ENCODE results near the gene SGCD. TPM values are rescaled to one million over a fixed set of nuclear protein-coding genes. Genes with fewer than 3 reads are reported as not detected.

Gene SGCD
- total and polyA plus RNA-seq, 2 of the 4 experiments (the other 2 are of a cell fraction), result 5.8 to 10.6 TPM

GRCh38 chr5:156322666-156323065 is 4.3 kb upstream of the SGCD start:
- Histone ChIP-seq H2BK20ac (ENCODE audit: low read depth, low read length) (no peak overlapping the region), H3K23ac (ENCODE audit: low read depth, low read length) (no peak overlapping the region), H3K14ac (replicated peaks; ENCODE audit: low read depth, low read length) (no peak overlapping the region), H2AFZ (replicated peaks; ENCODE audit: low read length, poor library complexity) (no peak overlapping the region), H3K4me2 (ENCODE audit: low read depth, low read length) (no peak overlapping the region), H2AK9ac (replicated peaks; ENCODE audit: low read depth, low read length, poor library complexity) (no peak overlapping the region), H3K27me3 (ENCODE audit: control insufficient read depth, insufficient read depth, low read length) (no peaks in the 10 kb centered on the region), H3K79me1 (ENCODE audit: low read depth in 1 of 2, low read length in 2 of 2) (no peaks in the 10 kb centered on the region), H4K8ac (ENCODE audit: low read depth in 2 of 2, low read length in 2 of 2) (no peak overlapping the region), H3K4me3 (ENCODE audit: insufficient read depth, low read depth, low read length) (no peak overlapping the region), H3K18ac (ENCODE audit: low read depth, low read length) (no peak overlapping the region), H3K4ac (ENCODE audit: low read depth, low read length) (no peak overlapping the region), H3K9ac (ENCODE audit: low read depth, low read length) (no peak overlapping the region), H2AK5ac (ENCODE audit: low read depth, low read length) (no peak overlapping the region), H2BK15ac (ENCODE audit: low read depth, low read length) (no peak overlapping the region), H3K36me3 (ENCODE audit: control insufficient read depth, insufficient read depth, low read length) (no peaks in the 10 kb centered on the region), H2BK120ac (ENCODE audit: low read depth, low read length) (no peak overlapping the region), H4K91ac (ENCODE audit: insufficient read depth, low read depth, low read length) (no peak overlapping the region), H4K5ac (ENCODE audit: low read depth, low read length) (no peak overlapping the region), H3K9me1 (ENCODE audit: insufficient read depth, low read length) (no peaks in the 10 kb centered on the region), H4K20me1 (ENCODE audit: insufficient read depth, low read length) (no peaks in the 10 kb centered on the region), H3K4me1 (ENCODE audit: control insufficient read depth, insufficient read depth, low read length) (peaks cover 2% of the 10 kb centered on the region), H3K9me3 (ENCODE audit: control insufficient read depth, insufficient read depth, low read length) (no peaks in the 10 kb centered on the region), H2BK5ac (ENCODE audit: low read depth, low read length, poor library complexity, severe bottlenecking) (no peak overlapping the region), H3K27ac (ENCODE audit: insufficient read depth, low read length) (no peak overlapping the region), H3K56ac (ENCODE audit: extremely low read depth, insufficient read depth, low read length) (no peak overlapping the region)
- TF ChIP-seq MAFK (IDR thresholded peaks at IDR 0.05; ENCODE audit: low read depth, low read length) (no peak), CEBPB (IDR thresholded peaks at IDR 0.05; ENCODE audit: low read depth, low read length) (0 out of 2 replicates have a peak, but pooled peaks have one; percentile 59)
- intact Hi-C loops (cut with micrococcal nuclease) (loop anchor here (10.0 kb wide), 1 partner anchor 598 kb away; no protein-coding TSS in a partner anchor), in situ Hi-C loops (cut with MboI; ENCODE audit: low sequenced_read_pairs) (loop anchor here (10.0 kb wide), 1 partner anchor 368 kb away; no protein-coding TSS in a partner anchor), dilution Hi-C loops (cut with HindIII; ENCODE audit: low sequenced_read_pairs, unreplicated experiment) (no loop called here)
- CTCF ChIA-PET, result no interaction called here
- POLR2A ChIA-PET (ENCODE audit: unreplicated experiment), result no interaction called here
- BruUV-seq (replicated peaks), result no TSS peak
- DNase-seq (no peak), ATAC-seq (ENCODE audit: low read depth) (no peak)

Measured in IMR-90 (cell line).